Hindlimb muscle (tissue), 1 donor: ENCODE data around the gene NRIP3. TPM values are rescaled to one million over a fixed set of nuclear protein-coding genes. Genes with fewer than 3 reads are reported as not detected.
"Not testable (repeated sequence)": the region's sequence is repeated elsewhere in the genome, so short reads cannot be mapped to it uniquely, and the experiment has no call there.

Experiments
- DNase-seq: peaks from one replicate; pipeline ENCODE4 v3.0.0-alpha.2; 2013
- polyA plus RNA-seq: library from polyadenylated mRNA; unstranded; fragments of 120-200 nt; gene quantifications from one replicate; pipeline ENCODE4 v1.2.1, GENCODE V29; 2013; ENCODE audit not compliant: insufficient read length

Gene NRIP3
- polyA plus RNA-seq, 1 donor: 1.3 TPM

- peak; percentile 55 for DNase-seq
Observed at GRCh38 chr11:9015677-9016076, 11.9 kb upstream of the NRIP3 start.

- no peak for DNase-seq
Observed at GRCh38 chr11:9014826-9015225, 11.0 kb upstream of the NRIP3 start.

- DNase-seq: no peak
Observed at GRCh38 chr11:9013373-9013772, 9.6 kb upstream of the NRIP3 start.

GRCh38 chr11:9009538-9009937, 5.7 kb upstream of the NRIP3 start:
- not testable (repeated sequence) for DNase-seq

- DNase-seq: no peak
Observed at GRCh38 chr11:9008661-9009060, 4.9 kb upstream of the NRIP3 start.

GRCh38 chr11:9008011-9008550, 4.3 kb upstream of the NRIP3 start:
- no peak for DNase-seq

- DNase-seq: no peak
Observed at GRCh38 chr11:9005087-9005486, 1.3 kb upstream of the NRIP3 start.

- DNase-seq: no peak
Observed at GRCh38 chr11:9004183-9004926, 554 bp upstream of the NRIP3 start.

- no peak for DNase-seq
Observed at GRCh38 chr11:9002920-9003572, 755 bp downstream of the NRIP3 start.

GRCh38 chr11:9001736-9002135, 2.1 kb downstream of the NRIP3 start:
- no peak for DNase-seq

GRCh38 chr11:8998017-8998416, 5.8 kb downstream of the NRIP3 start:
- no peak for DNase-seq

GRCh38 chr11:8997451-8997850, 6.3 kb downstream of the NRIP3 start:
- DNase-seq: no peak

- no peak for DNase-seq
Observed at GRCh38 chr11:8989453-8989852, 14.3 kb downstream of the NRIP3 start.

- DNase-seq: no peak
Observed at GRCh38 chr11:8988329-8989234, 15.2 kb downstream of the NRIP3 start.

- no peak for DNase-seq
Observed at GRCh38 chr11:8987446-8987845, 16.4 kb downstream of the NRIP3 start.

- DNase-seq: not testable (repeated sequence)
Observed at GRCh38 chr11:8986772-8987171, 17.0 kb downstream of the NRIP3 start.

GRCh38 chr11:8985462-8985861, 18.3 kb downstream of the NRIP3 start:
- no peak for DNase-seq

GRCh38 chr11:8983552-8983951, 20.2 kb downstream of the NRIP3 start:
- DNase-seq: no peak

- DNase-seq: no peak
Observed at GRCh38 chr11:8980485-8980884, 23.3 kb downstream of the NRIP3 start.

GRCh38 chr11:8979365-8979764, 24.4 kb downstream of the NRIP3 start:
- DNase-seq: not testable (repeated sequence)

- no peak for DNase-seq
Observed at GRCh38 chr11:8973121-8973520, 30.7 kb downstream of the NRIP3 start.

GRCh38 chr11:8971924-8972316, 31.9 kb downstream of the NRIP3 start:
- DNase-seq: no peak
